ENCODE measurements around the gene CENPM.

CENPM gene

DNA sequence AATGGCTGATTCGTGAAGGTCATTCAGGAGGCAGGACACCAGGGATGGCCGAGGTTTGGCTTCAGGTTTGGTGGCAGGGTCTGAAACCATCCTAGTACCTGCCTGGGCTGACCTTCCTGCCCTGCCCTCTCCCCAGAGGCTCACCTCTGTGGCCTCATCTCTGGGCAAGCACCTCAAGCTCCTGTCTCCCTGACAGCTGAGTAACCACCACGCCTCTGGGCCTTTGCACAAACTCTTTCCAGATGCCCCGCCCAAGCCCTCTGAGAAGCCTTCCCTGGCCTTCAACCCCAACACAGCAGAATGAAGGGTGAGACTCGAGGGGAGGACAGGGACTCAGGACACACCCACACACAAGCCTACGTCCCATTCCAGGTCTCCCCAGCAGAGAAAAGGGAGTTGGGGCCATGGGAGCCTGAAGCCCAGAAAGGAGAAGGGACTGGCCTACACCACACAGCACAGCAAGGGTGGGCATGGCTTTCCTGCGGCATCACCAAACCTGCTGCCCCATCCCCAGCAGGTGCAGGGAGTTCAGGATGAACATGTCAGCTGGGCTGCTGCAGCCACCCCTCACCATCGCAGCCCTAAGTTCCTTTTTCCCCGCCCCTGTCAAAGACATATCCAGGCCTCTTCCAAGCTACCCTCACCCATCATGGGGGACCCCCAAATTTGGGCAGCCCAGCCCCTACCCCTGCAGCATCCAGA, 34.5 kb downstream of the CENPM start:
- DNase-seq, result no peak

GRCh38 chr22:41911001-41911611, 35.8 kb downstream of the CENPM start:
- DNase-seq, result no peak

GRCh38 chr22:41910050-41911000, 36.6 kb downstream of the CENPM start:
- no peak for DNase-seq

DNA sequence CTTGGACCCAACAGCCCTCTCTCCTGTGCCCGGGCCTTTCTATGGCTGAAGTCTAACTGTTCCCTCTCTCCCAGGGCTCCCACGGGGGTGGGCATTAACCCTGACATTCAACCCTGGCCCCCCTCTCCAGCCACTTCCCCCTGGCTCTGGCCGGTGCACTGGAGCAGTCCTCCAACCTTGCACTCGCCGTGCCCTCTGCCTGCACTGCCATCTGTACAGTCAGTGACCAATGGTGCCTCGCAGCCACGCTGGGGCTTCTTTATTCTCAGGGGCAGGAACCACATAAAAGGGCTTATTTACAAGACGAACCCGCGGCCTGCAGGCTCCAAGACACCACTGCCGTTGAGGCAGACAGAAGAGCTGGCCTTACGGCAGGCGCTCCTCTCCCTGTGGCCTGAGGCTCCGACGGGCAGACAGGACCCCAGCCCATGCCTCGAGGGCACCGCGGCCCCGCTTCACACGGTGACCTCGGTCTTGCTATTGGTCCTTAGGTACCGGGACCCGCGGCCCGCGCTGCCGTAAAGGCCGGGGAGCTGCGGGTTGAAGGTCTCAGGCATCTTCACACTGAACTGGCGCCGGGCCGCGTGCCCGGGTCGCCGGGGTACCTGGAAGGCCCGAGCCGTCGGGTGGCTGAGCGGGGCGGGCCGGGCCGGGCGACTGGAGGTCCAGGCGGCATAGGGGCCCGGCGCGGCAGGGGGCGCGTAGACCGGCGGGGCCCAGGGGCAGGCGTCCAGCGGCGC, 37.5 kb downstream of the CENPM start:
- no peak for DNase-seq

- DNase-seq, result no peak
Measured at GRCh38 chr22:41908411-41909309, 38.3 kb downstream of the CENPM start.

GRCh38 chr22:41907436-41908401, 39.2 kb downstream of the CENPM start:
- DNase-seq, result no peak

GRCh38 chr22:41906822-41907221, 40.1 kb downstream of the CENPM start:
- DNase-seq, result no peak

DNA sequence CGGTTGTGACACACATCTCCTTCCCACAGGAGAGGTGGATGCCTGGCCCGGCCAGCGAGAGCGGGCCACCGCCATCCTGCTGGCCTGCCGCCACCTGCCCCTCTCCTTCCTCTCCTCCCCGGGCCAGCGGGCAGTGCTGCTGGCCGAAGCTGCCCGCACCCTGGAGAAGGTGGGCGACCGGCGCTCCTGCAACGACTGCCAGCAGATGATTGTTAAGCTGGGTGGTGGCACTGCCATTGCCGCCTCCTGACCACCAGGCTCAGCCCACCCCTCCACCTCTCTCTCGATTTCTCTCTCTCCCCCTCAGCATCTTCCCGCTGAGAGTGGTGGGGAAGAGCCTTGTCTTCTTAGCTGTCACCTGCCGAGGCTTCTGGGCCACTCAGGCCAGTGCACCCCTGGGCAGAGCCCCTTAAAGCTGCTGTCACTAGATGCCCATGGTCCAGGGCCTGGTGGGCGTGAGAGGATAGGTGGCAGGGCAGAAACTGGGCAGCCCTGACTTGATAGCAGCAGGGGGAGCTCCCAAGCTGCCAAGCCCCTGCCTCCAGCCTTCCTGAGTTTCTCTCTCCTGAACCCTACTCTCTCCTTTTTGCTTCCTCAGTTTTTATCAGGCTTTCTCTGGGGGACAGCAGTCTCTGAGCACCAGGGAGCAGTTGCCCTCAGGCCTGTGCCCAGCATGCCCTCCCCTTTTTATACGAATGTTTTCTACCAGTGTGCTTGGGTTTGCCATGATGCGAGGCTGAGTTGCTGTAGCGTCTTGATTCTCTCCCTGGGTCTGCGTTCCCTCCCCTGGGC, 41.3 kb downstream of the CENPM start:
- no peak for DNase-seq

DNA sequence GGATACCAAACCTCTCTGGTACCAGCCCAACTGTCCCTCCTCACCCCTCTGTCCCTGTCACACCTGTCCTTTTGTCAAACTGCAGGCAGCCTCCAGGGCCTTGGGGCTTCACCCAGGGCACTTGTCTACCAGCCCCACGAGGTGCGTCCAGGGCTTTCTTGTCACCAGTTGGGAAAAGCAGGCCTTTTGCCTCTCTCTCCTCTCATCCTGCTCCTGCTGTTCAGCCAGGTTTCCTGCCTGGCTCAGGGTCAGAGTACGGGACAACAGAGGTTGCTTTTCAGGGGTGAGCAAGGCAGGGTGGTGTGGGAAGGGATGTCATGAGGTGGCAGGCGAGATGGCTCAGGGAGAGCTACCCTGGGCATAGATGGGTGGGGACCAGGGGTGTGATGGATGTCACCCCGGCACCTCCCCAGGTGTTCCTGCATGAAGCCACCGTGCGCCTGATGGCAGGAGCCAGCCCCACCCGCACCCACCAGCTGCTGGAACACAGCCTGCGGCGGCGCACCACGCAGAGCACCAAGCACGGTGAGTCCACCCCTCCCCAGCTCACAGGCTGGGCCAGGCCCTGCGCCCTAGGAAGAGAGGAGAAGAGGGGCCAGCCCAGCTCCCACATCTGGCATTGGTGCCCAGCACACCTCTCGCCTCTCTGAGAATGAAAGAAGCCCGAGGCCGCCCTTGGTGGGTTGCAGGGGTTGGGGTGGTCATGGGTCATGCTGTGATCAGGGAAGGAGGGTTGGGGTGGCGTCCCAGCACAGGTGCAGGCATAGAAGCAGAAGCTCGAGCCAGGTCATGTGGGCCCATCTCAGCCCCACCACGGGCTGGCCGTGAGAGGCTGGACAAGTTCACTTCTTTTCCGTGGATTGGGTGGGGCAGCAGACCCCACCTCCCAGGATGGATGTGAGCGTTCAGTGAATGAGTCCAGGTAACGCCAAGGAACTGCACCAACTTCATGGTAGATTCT, 42.2 kb downstream of the CENPM start:
- no peak for DNase-seq

DNA sequence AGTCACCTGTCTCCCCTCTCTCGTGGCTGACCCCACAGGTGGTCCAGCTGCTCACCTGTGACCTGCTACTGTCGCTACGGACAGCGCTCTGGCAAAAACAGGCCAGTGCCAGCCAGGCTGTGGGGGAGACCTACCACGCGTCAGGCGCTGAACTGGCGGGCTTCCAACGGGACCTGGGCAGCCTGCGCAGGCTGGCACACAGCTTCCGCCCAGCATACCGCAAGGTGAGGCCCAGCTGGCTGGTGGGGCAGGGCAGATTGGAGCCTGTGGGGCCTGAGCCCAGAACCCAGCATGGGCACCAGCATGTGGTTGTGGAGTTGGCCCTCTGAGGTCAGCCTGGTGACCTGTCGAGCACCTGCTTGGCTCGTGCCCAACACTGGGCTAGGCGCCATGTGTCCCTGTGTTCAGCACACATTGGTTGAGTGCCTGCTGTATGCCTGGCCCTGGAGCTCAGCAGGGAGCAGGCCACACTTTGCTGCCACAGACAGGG, 44.0 kb downstream of the CENPM start:
- no peak for DNase-seq

GRCh38 chr22:41902016-41902415, 44.9 kb downstream of the CENPM start:
- no peak for DNase-seq

DNA sequence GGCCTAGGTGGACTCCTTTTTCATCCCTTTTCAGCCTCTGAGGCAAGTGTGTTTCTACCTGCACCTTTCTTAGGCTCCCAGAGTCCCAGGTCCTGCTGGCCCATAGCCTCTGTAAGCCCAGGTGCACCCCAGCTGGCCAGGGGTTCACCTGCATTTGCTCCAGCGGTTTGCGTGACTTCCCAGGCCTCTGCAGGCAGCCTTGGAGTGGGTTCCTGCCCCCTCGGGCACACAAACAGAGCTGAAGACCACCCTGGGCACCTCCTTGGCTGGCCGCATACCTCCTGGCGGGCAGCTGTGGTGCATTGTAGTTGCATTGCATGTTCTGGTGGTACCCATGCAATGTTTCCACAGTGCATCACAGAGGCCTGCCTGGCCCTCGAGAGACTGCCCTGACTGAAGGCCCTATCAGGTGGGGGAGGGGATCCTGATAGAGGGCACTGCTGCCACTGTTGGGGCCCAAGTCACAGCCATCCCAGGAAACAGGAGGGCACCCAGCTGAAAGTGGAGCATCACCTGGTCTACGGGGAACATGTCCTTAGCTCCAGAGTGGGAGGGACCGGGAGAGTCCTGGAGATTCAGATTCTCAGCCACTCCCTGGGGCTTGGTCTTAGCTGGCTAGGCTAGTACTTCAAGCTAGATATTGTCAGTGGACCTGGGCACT, 46.2 kb downstream of the CENPM start:
- no peak for DNase-seq

DNA sequence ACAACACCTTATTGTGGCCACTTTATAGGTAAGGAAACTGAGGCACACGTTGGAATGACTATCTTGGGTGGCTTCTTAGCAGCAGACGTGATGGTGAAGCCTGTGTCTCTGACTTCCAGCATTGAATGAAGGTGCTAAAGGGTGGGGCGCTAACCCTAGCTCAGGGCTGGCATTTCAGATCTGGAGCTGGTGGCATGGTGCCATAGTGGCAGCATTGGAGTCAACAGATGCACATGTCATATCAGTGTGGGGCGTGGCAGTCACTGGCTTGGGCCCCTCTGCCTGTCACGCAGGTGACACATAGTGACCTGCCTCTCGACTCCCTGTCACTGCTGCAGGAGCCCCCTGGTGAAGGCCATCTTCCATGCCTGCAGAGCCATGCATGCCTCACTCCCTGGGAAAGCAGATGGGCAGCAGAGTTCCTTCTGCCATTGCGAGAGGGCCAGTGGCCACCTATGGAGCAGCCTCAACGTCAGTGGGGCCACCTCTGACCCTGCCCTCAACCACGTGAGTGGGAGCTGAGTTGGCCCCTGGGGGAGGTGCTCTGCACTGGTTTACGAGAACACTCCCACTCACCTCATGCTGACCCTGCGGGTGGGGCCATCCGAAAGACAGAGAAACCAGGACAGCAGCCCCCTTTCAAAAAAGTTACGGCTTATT, 46.8 kb downstream of the CENPM start:
- no peak for DNase-seq

- no peak for DNase-seq
Measured at GRCh38 chr22:41899110-41899509, 47.8 kb downstream of the CENPM start.

GRCh38 chr22:41898645-41899044, 48.3 kb downstream of the CENPM start:
- DNase-seq, result no peak

GRCh38 chr22:41893591-41894375, 53.2 kb downstream of the CENPM start:
- no peak for DNase-seq
